ENCODE results near the gene PDIA6. TPM values are rescaled to one million over a fixed set of nuclear protein-coding genes. Genes with fewer than 3 reads are reported as not detected.
"Not testable (repeated sequence)": the region's sequence is repeated elsewhere in the genome, so short reads cannot be mapped to it uniquely, and the experiment has no call there.

Gene PDIA6
- total RNA-seq, 1 donor from 2014 or later, result 582 TPM

GRCh38 chr2:10817413-10817812 is 4.8 kb upstream of the PDIA6 start:
- peak; percentile 37 for TF ChIP-seq CTCF (IDR thresholded peaks at IDR 0.05; ENCODE audit: insufficient read depth, low read length, severe bottlenecking)
- Histone ChIP-seq H3K4me3 (ENCODE audit: low read depth, low read length) (no peak overlapping the region), H3K27me3 (ENCODE audit: control insufficient read depth, insufficient read depth, low read length) (peaks cover 3% of the 10 kb centered on the region), H3K36me3 (ENCODE audit: control insufficient read depth, insufficient read depth, low read length) (no peaks in the 10 kb centered on the region)
- no peak for FAIRE-seq
- no peak for DNase-seq (ENCODE audit: low read depth)

GRCh38 chr2:10814571-10815331 is 2.2 kb upstream of the PDIA6 start:
- DNase-seq (ENCODE audit: low read depth), result no peak
- FAIRE-seq, result no peak
- Histone ChIP-seq H3K4me3 (ENCODE audit: low read depth, low read length) (no peak overlapping the region), H3K36me3 (ENCODE audit: control insufficient read depth, insufficient read depth, low read length) (no peaks in the 10 kb centered on the region), H3K27me3 (ENCODE audit: control insufficient read depth, insufficient read depth, low read length) (no peaks in the 10 kb centered on the region)
- TF ChIP-seq CTCF (IDR thresholded peaks at IDR 0.05; ENCODE audit: insufficient read depth, low read length, severe bottlenecking), result no peak

- Histone ChIP-seq H3K4me3 (ENCODE audit: low read depth, low read length) (no peak overlapping the region), H3K27me3 (ENCODE audit: control insufficient read depth, insufficient read depth, low read length) (no peaks in the 10 kb centered on the region), H3K36me3 (ENCODE audit: control insufficient read depth, insufficient read depth, low read length) (no peaks in the 10 kb centered on the region)
- DNase-seq (ENCODE audit: low read depth), result no peak
- no peak for TF ChIP-seq CTCF (IDR thresholded peaks at IDR 0.05; ENCODE audit: insufficient read depth, low read length, severe bottlenecking)
- no peak for FAIRE-seq
These were observed 1.6 kb upstream of the PDIA6 start for GRCh38 chr2:10814142-10814541.

GRCh38 chr2:10813163-10814138 is 866 bp upstream of the PDIA6 start:
- not testable (repeated sequence) for DNase-seq (ENCODE audit: low read depth); FAIRE-seq

GRCh38 chr2:10811517-10811916 is 1.1 kb downstream of the PDIA6 start:
- DNase-seq (ENCODE audit: low read depth), result no peak
- H3K36me3 ChIP-seq (ENCODE audit: control insufficient read depth, insufficient read depth, low read length), result no peaks in the 10 kb centered on the region
- no peak for FAIRE-seq
- TF ChIP-seq CTCF (IDR thresholded peaks at IDR 0.05; ENCODE audit: insufficient read depth, low read length, severe bottlenecking), result no peak
- peak overlapping the region; percentile 59 for H3K4me3 ChIP-seq (ENCODE audit: low read depth, low read length)
- H3K27me3 ChIP-seq (ENCODE audit: control insufficient read depth, insufficient read depth, low read length), result no peaks in the 10 kb centered on the region

More at GRCh38 chr2:10813163-10814138, 866 bp upstream of the PDIA6 start:
- H3K36me3 ChIP-seq (ENCODE audit: control insufficient read depth, insufficient read depth, low read length); H3K27me3 ChIP-seq (ENCODE audit: control insufficient read depth, insufficient read depth, low read length): not testable (repeated sequence)
- peak overlapping the region; percentile 59 for H3K4me3 ChIP-seq (ENCODE audit: low read depth, low read length)

All from bronchial epithelial cell (primary cell).